OCI-LY7 (cell line): ENCODE data around the gene DUSP6.

Source experiments
- EZH2phosphoT487 ChIP-seq: fragments of 200-600 bp; sonication (generic); IDR thresholded peaks from 2 replicates; pipeline ENCODE4 v1.6.1; 2018; ENCODE audit warnings: low read depth, borderline replicate concordance, mild to moderate bottlenecking, mixed run types, antibody characterized with exemption, low read length, moderate library complexity, mixed read lengths
- TF ChIP-seq, protein P1 (sequence below): fragments of 200-600 bp; sonication (generic); conservative IDR thresholded peaks from 2 replicates; pipeline ENCODE4 v1.5.1; 2014; ENCODE audit warnings: mild to moderate bottlenecking, antibody characterized with exemption, low read length, moderate library complexity, mixed read lengths

DNA sequence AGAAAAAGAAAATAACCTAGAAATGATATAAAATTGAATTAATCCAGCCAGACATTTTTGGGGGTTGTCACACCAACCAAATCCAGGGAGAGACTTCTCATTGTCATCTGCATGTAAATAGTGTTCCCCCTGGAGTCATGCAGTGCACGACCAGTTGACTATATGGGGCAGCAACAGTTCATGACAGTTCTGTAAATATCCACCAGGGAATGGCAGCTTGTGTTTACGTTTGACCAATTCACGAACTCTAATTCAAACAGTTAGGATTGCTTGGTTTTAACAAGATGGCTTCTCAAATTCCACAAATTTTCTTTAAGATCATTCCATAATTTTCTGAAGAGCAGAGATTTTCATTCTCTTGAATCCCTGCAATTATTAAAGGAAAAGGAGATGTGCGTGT lies 43.4 kb upstream of the DUSP6 start:
- TF ChIP-seq, protein P1, sequence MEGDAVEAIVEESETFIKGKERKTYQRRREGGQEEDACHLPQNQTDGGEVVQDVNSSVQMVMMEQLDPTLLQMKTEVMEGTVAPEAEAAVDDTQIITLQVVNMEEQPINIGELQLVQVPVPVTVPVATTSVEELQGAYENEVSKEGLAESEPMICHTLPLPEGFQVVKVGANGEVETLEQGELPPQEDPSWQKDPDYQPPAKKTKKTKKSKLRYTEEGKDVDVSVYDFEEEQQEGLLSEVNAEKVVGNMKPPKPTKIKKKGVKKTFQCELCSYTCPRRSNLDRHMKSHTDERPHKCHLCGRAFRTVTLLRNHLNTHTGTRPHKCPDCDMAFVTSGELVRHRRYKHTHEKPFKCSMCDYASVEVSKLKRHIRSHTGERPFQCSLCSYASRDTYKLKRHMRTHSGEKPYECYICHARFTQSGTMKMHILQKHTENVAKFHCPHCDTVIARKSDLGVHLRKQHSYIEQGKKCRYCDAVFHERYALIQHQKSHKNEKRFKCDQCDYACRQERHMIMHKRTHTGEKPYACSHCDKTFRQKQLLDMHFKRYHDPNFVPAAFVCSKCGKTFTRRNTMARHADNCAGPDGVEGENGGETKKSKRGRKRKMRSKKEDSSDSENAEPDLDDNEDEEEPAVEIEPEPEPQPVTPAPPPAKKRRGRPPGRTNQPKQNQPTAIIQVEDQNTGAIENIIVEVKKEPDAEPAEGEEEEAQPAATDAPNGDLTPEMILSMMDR = no peak
- no peak for TF ChIP-seq EZH2phosphoT487
